Measurements from ENCODE around the gene CEACAM3. TPM values are rescaled to one million over a fixed set of nuclear protein-coding genes. Genes with fewer than 3 reads are reported as not detected.
"Not testable (repeated sequence)": the region's sequence is repeated elsewhere in the genome, so short reads cannot be mapped to it uniquely, and the experiment has no call there.

Gene CEACAM3
- total RNA-seq, 4 donors from 2014 or later = 0.82 to 2.2 (median 1.6) TPM; not detected in 1

GRCh38 chr19:41787055-41787454 lies 9.3 kb upstream of the CEACAM3 start:
- Histone ChIP-seq H3K27me3 (peaks cover 29% of the 10 kb centered on the region), H3K4me1 (peaks cover 6 to 20% (median 14%) of the 10 kb centered on the region in 4 donors), H3K9me3 (no peaks in the 10 kb centered on the region), H3K4me3 (no peak overlapping the region), H3K36me3 (no peaks in the 10 kb centered on the region), H3K27ac (no peak overlapping the region)
- WGBS, 2 donors (ENCODE audit: low coverage in 1 of 2) = 73% methylated on average over 7 of the region's 7 CpGs; no CpG with 5 or more reads in 1 of the 2 donors
- TF ChIP-seq POLR2A (IDR thresholded peaks at IDR 0.05) (no peak), EP300 (IDR thresholded peaks at IDR 0.05; ENCODE audit: low read depth) (no peak), POLR2AphosphoS5 (IDR thresholded peaks at IDR 0.05) (no peak), CTCF (IDR thresholded peaks at IDR 0.05) (no peak)
- in situ Hi-C loops (cut with MboI; ENCODE audit: low pct_ligation_motif_present in 1 of 4, low pct_unique_long_range_greater_than_20kb in 1 of 4, low sequenced_read_pairs in 3 of 4) = no loop called here
- no peak for DNase-seq
- intact Hi-C loops (cut with DNase I; ENCODE audit: low total_unique reads) = no loop called here

GRCh38 chr19:41788518-41788917 lies 7.9 kb upstream of the CEACAM3 start:
- no CpG with 5 or more reads among the region's 1 CpG for WGBS, 2 donors (ENCODE audit: low coverage in 1 of 2)
- DNase-seq; in situ Hi-C loops (cut with MboI; ENCODE audit: low pct_ligation_motif_present in 1 of 4, low pct_unique_long_range_greater_than_20kb in 1 of 4, low sequenced_read_pairs in 3 of 4); H3K4me3 ChIP-seq; H3K9me3 ChIP-seq; H3K36me3 ChIP-seq; H3K27ac ChIP-seq; intact Hi-C loops (cut with DNase I; ENCODE audit: low total_unique reads): not testable (repeated sequence)
- Histone ChIP-seq H3K4me1 (peaks cover 6 to 20% (median 14%) of the 10 kb centered on the region in 4 donors), H3K27me3 (peaks cover 25% of the 10 kb centered on the region)

- intact Hi-C loops (cut with DNase I; ENCODE audit: low total_unique reads); H3K4me3 ChIP-seq; in situ Hi-C loops (cut with MboI; ENCODE audit: low pct_ligation_motif_present in 1 of 4, low pct_unique_long_range_greater_than_20kb in 1 of 4, low sequenced_read_pairs in 3 of 4); H3K36me3 ChIP-seq; DNase-seq; H3K9me3 ChIP-seq; H3K27ac ChIP-seq: not testable (repeated sequence)
- H3K27me3 ChIP-seq = peaks cover 23% of the 10 kb centered on the region
- WGBS, 2 donors (ENCODE audit: low coverage in 1 of 2) = 82 to 88% methylated on average over 3 to 4 of the region's 5 CpGs
- H3K4me1 ChIP-seq = peaks cover 6 to 17% (median 13%) of the 10 kb centered on the region in 4 donors
These were observed 7.3 kb upstream of the CEACAM3 start for GRCh38 chr19:41789053-41789452.

GRCh38 chr19:41792513-41793413 lies 3.6 kb upstream of the CEACAM3 start:
- Histone ChIP-seq H3K27me3 (peaks cover 27% of the 10 kb centered on the region), H3K36me3 (no peaks in the 10 kb centered on the region), H3K27ac (no peak overlapping the region), H3K9me3 (no peaks in the 10 kb centered on the region), H3K4me3 (no peak overlapping the region), H3K4me1 (no peaks in the 10 kb centered on the region)
- DNase-seq = peak; percentile 63
- in situ Hi-C loops (cut with MboI; ENCODE audit: low pct_ligation_motif_present in 1 of 4, low pct_unique_long_range_greater_than_20kb in 1 of 4, low sequenced_read_pairs in 3 of 4) = no loop called here
- intact Hi-C loops (cut with DNase I; ENCODE audit: low total_unique reads) = no loop called here
- TF ChIP-seq POLR2AphosphoS5 (IDR thresholded peaks at IDR 0.05) = no peak
- TF ChIP-seq POLR2A (IDR thresholded peaks at IDR 0.05) = no peak
- TF ChIP-seq EP300 (IDR thresholded peaks at IDR 0.05; ENCODE audit: low read depth) = no peak
- TF ChIP-seq CTCF (IDR thresholded peaks at IDR 0.05) = peak; percentile 46 to 69 (median 63)
- 17 to 28% methylated on average over 15 to 22 of the region's 22 CpGs for WGBS, 2 donors (ENCODE audit: low coverage in 1 of 2)

GRCh38 chr19:41793414-41793727 lies 3.0 kb upstream of the CEACAM3 start:
- Histone ChIP-seq H3K4me3 (no peak overlapping the region), H3K9me3 (no peaks in the 10 kb centered on the region), H3K27me3 (peaks cover 27% of the 10 kb centered on the region), H3K4me1 (no peaks in the 10 kb centered on the region), H3K27ac (no peak overlapping the region), H3K36me3 (no peaks in the 10 kb centered on the region)
- intact Hi-C loops (cut with DNase I; ENCODE audit: low total_unique reads) = no loop called here
- 0 to 2% methylated on average over 1 of the region's 1 CpG for WGBS, 2 donors (ENCODE audit: low coverage in 1 of 2)
- no peak for DNase-seq
- no peak for TF ChIP-seq POLR2A (IDR thresholded peaks at IDR 0.05)
- TF ChIP-seq CTCF (IDR thresholded peaks at IDR 0.05) = peak in 1 of 5 experiments; percentile 1
- in situ Hi-C loops (cut with MboI; ENCODE audit: low pct_ligation_motif_present in 1 of 4, low pct_unique_long_range_greater_than_20kb in 1 of 4, low sequenced_read_pairs in 3 of 4) = no loop called here

All from transverse colon (tissue), 4 donors.